Fibroblast of lung (primary cell): ENCODE results near the gene HOXD9. TPM values are rescaled to one million over a fixed set of nuclear protein-coding genes. Genes with fewer than 3 reads are reported as not detected.
A peak's percentile ranks its signal among the peaks of the same experiment; 100 is the strongest.

Source experiments
- DNase-seq, 2 donors: peaks; one replicate each; pipeline versions ENCODE4 v3.0.0 to v3.0.0-alpha.2; 2010; ENCODE audit warnings: low read depth in 2 of 2
- H2AFZ ChIP-seq: 2 replicates; pipeline ENCODE4 v1.5.1; 2012; ENCODE audit warnings: low read length, control low read depth, inconsistent platforms
- H3K27ac ChIP-seq: 2 replicates; pipeline ENCODE4 v1.5.1; 2011; ENCODE audit warnings: low read length, control low read depth; ENCODE audit not compliant: insufficient read depth
- H3K27me3 ChIP-seq: 2 replicates; pipeline ENCODE4 v1.5.1; 2011; ENCODE audit warnings: mild to moderate bottlenecking, low read length; ENCODE audit not compliant: control insufficient read depth, insufficient read depth
- H3K36me3 ChIP-seq: 2 replicates; pipeline ENCODE4 v1.5.1; 2011; ENCODE audit warnings: low read length; ENCODE audit not compliant: control insufficient read depth, insufficient read depth
- H3K4me1 ChIP-seq: 2 replicates; pipeline ENCODE4 v1.5.1; 2011; ENCODE audit warnings: low read length; ENCODE audit not compliant: control insufficient read depth, insufficient read depth; ENCODE audit errors: extremely low read depth
- H3K4me2 ChIP-seq: 2 replicates; pipeline ENCODE4 v1.5.1; 2011; ENCODE audit warnings: low read length, control low read depth; ENCODE audit not compliant: insufficient read depth; ENCODE audit errors: extremely low read depth
- H3K4me3 ChIP-seq, 4 experiments: fragments of 200-600 bp in 1 of 4; sonication (generic) in 1 of 4; replicated peaks in 1 of 4; 2 replicates each; pipeline ENCODE4 v1.5.1; 2011 to 2016; ENCODE audit warnings: low read length in 4 of 4, low read depth in 3 of 4, mild to moderate bottlenecking in 3 of 4, control low read depth in 2 of 4, inconsistent platforms in 1 of 4, mixed read lengths in 1 of 4; ENCODE audit not compliant: insufficient read depth in 1 of 4; ENCODE audit errors: control extremely low read depth in 1 of 4
- H3K79me2 ChIP-seq: 2 replicates; pipeline ENCODE4 v1.5.1; 2012; ENCODE audit warnings: mild to moderate bottlenecking, low read length, inconsistent platforms; ENCODE audit not compliant: control insufficient read depth, insufficient read depth
- H3K9ac ChIP-seq: 2 replicates; pipeline ENCODE4 v1.5.1; 2011; ENCODE audit warnings: mild to moderate bottlenecking, low read length, control low read depth; ENCODE audit not compliant: insufficient read depth
- H3K9me3 ChIP-seq: 2 replicates; pipeline ENCODE4 v1.5.1; 2012; ENCODE audit warnings: low read depth, low read length; ENCODE audit not compliant: control insufficient read depth, insufficient read depth
- H4K20me1 ChIP-seq: 2 replicates; pipeline ENCODE4 v1.5.1; 2011; ENCODE audit warnings: low read length; ENCODE audit not compliant: control insufficient read depth, insufficient read depth; ENCODE audit errors: extremely low read depth
- CTCF ChIP-seq, 2 donors: IDR thresholded peaks in 1 of 2; conservative IDR thresholded peaks in 1 of 2; 1 replicate in 1 of 2; 2 replicates in 1 of 2; pipeline ENCODE4 v1.5.1; 2011 to 2012; ENCODE audit warnings: low read length in 2 of 2, control low read depth in 1 of 2, inconsistent platforms in 1 of 2, low read depth in 1 of 2, mild to moderate bottlenecking in 1 of 2
- EZH2 ChIP-seq: IDR thresholded peaks from 2 replicates; pipeline ENCODE4 v1.5.1; 2012; ENCODE audit warnings: low read length, control low read depth, mild to moderate bottlenecking; ENCODE audit errors: missing control alignments
- polyA plus RNA-seq, 2 donors: library from polyadenylated mRNA; depleted of rRNA in 1 of 2; stranded (reverse) in 1 of 2; unstranded in 1 of 2; fragments of >200 nt; gene quantifications; 2 replicates each; pipeline ENCODE4 v1.2.1, GENCODE V29; 2011 to 2012; ENCODE audit warnings: missing spikeins in 1 of 2
- total RNA-seq: library from RNA; depleted of rRNA; stranded (reverse); fragments of >200 nt; gene quantifications from 2 replicates; pipeline ENCODE4 v1.2.1, GENCODE V29; 2014

HOXD9 gene
- total and polyA plus RNA-seq, 2 donors (not counting 1 experiment from before 2014, with no cell fraction given), result not detected

- no peaks in the 10 kb centered on the region for H3K9me3 ChIP-seq
- H3K4me2 ChIP-seq, result no peak overlapping the region
- TF ChIP-seq CTCF (conservative IDR thresholded peaks at IDR 0.05 in 1 of 2, IDR thresholded peaks at IDR 0.05 in 1 of 2; ENCODE audit: low read depth in 1 of 2, low read length in 2 of 2) (no peak), EZH2 (peak; percentile 84)
- H3K36me3 ChIP-seq, result no peaks in the 10 kb centered on the region
- H3K79me2 ChIP-seq, result no peaks in the 10 kb centered on the region
- no peak overlapping the region for H2AFZ ChIP-seq
- no peaks in the 10 kb centered on the region for H4K20me1 ChIP-seq
- H3K27me3 ChIP-seq, result peaks cover 81% of the 10 kb centered on the region
- no peak overlapping the region for H3K9ac ChIP-seq
- H3K4me1 ChIP-seq, result no peaks in the 10 kb centered on the region
- H3K4me3 ChIP-seq, result no peak overlapping the region
- H3K27ac ChIP-seq, result no peak overlapping the region
- no peak for DNase-seq
These were observed 30.9 kb upstream of the HOXD9 start for GRCh38 chr2:176091329-176092258.

GRCh38 chr2:176092270-176093144 lies 30.0 kb upstream of the HOXD9 start, which contains the start of gene HOXD13:
TSS of gene HOXD13 (plus strand) at chr2:176092721. CDS start at chr2:176092891, 170 bp downstream.
- Histone ChIP-seq H3K36me3 (no peaks in the 10 kb centered on the region), H4K20me1 (no peaks in the 10 kb centered on the region), H3K9me3 (no peaks in the 10 kb centered on the region), H3K4me3 (peak within 1 kb of the TSS in 1 of 4 experiments; percentile 20), H3K9ac (no peak within 1 kb of the TSS), H3K4me2 (no peak within 1 kb of the TSS), H3K27ac (no peak within 1 kb of the TSS), H2AFZ (no peak within 1 kb of the TSS), H3K79me2 (no peaks in the 10 kb centered on the region), H3K27me3 (peaks cover 84% of the 10 kb centered on the region), H3K4me1 (no peaks in the 10 kb centered on the region)
- DNase-seq, result no peak
- no peak for TF ChIP-seq CTCF (conservative IDR thresholded peaks at IDR 0.05 in 1 of 2, IDR thresholded peaks at IDR 0.05 in 1 of 2; ENCODE audit: low read depth in 1 of 2, low read length in 2 of 2)
- no peak for TF ChIP-seq EZH2
